Natural killer cell (primary cell): ENCODE measurements around the gene PSD. TPM values are rescaled to one million over a fixed set of nuclear protein-coding genes. Genes with fewer than 3 reads are reported as not detected.

Experiments
- ATAC-seq, 3 donors: fragments of 150-1000 bp in 2 of 3; fragments of 200-7000 bp in 1 of 3; cut with Tn5 transposase; 1 replicate in 1 of 3; 2 replicates in 2 of 3; pipeline ENCODE4 v1.10.0; 2021; ENCODE audit warnings: mild to moderate bottlenecking in 2 of 3, moderate library complexity in 2 of 3
- DNase-seq, 2 donors: peaks; one replicate each; pipeline versions ENCODE4 v3.0.0 to v3.0.0-alpha.2; 2013 to 2021; ENCODE audit warnings: mixed read lengths in 1 of 2
- H3K27ac ChIP-seq: one replicate; pipeline ENCODE4 v1.5.1; 2013; ENCODE audit warnings: mild to moderate bottlenecking, low read length
- H3K27me3 ChIP-seq: one replicate; pipeline ENCODE4 v1.6.1; 2013; ENCODE audit warnings: low read length; ENCODE audit not compliant: control insufficient read depth, insufficient read depth
- H3K36me3 ChIP-seq: one replicate; pipeline ENCODE4 v1.6.1; 2013; ENCODE audit warnings: low read length; ENCODE audit not compliant: control insufficient read depth, insufficient read depth
- H3K4me1 ChIP-seq: one replicate; pipeline ENCODE4 v1.6.1; 2013; ENCODE audit warnings: low read length; ENCODE audit not compliant: control insufficient read depth, insufficient read depth
- H3K4me3 ChIP-seq: one replicate; pipeline ENCODE4 v1.5.1; 2013; ENCODE audit warnings: low read length
- H3K9me3 ChIP-seq: one replicate; pipeline ENCODE4 v1.6.1; 2013; ENCODE audit warnings: low read length; ENCODE audit not compliant: control insufficient read depth, insufficient read depth
- H3K27ac Mint-ChIP-seq, 2 donors: one replicate each; pipeline ENCODE4 v1.8.0; 2022; ENCODE audit warnings: mild to moderate bottlenecking in 2 of 2, mixed read lengths in 2 of 2, moderate library complexity in 1 of 2
- H3K27me3 Mint-ChIP-seq, 2 donors: one replicate each; pipeline ENCODE4 v1.8.0; 2022; ENCODE audit warnings: low read depth in 2 of 2, mixed read lengths in 2 of 2
- H3K36me3 Mint-ChIP-seq: one replicate; pipeline ENCODE4 v1.8.0; 2022; ENCODE audit warnings: mixed read lengths
- H3K4me1 Mint-ChIP-seq, 2 donors: one replicate each; pipeline ENCODE4 v1.8.0; 2022; ENCODE audit warnings: mixed read lengths in 2 of 2
- H3K4me3 Mint-ChIP-seq: one replicate; pipeline ENCODE4 v1.8.0; 2022; ENCODE audit warnings: mild to moderate bottlenecking, moderate library complexity, mixed read lengths
- H3K9me3 Mint-ChIP-seq, 2 donors: one replicate each; pipeline ENCODE4 v1.8.0; 2022; ENCODE audit warnings: mixed read lengths in 2 of 2
- WGBS: methylation state at CpG from one replicate; pipeline ENCODE4 v1.1.7; 2013; ENCODE audit warnings: missing lambda C conversion rate; ENCODE audit not compliant: insufficient coverage; 5-methylcytosine and 5-hydroxymethylcytosine counted together
- intact Hi-C: fragments of 100-400 bp; cut with micrococcal nuclease; formaldehyde crosslinking; loops from one replicate; pipeline ENCODE4 v1.14.2; 2022
- total RNA-seq, 4 donors: library from RNA; stranded (reverse); fragments of 120-200 nt in 1 of 4; gene quantifications; one replicate each; pipeline versions ENCODE4 v1.2.3 to v1.2.4, GENCODE V29; 2013 to 2022
- TF ChIP-seq, protein P1 (sequence below): fragments of 200-600 bp; IDR thresholded peaks from one replicate; pipeline ENCODE4 v1.8.0; 2022; ENCODE audit warnings: antibody characterized with exemption

The PSD gene
- total RNA-seq, 3 donors from 2014 or later (not counting 1 experiment from before 2014, with no cell fraction given) = 1.9 to 2.4 (median 2.1) TPM

GRCh38 chr10:102450124-102450373, 31.5 kb upstream of the PSD start:
- intact Hi-C loops = loop anchor here (1.0 kb wide), 2 partner anchors 11 to 298 kb away; partner anchors contain the start of gene NOLC1
- peak overlapping the region; percentile 95 for H3K4me3 Mint-ChIP-seq
- Histone ChIP-seq H3K27me3 (no peaks in the 10 kb centered on the region), H3K27ac (peak overlapping the region; percentile 90), H3K9me3 (no peaks in the 10 kb centered on the region), H3K4me1 (peaks cover 29% of the 10 kb centered on the region), H3K4me3 (peak overlapping the region; percentile 95), H3K36me3 (peaks cover 5% of the 10 kb centered on the region)
- TF ChIP-seq, protein P1, sequence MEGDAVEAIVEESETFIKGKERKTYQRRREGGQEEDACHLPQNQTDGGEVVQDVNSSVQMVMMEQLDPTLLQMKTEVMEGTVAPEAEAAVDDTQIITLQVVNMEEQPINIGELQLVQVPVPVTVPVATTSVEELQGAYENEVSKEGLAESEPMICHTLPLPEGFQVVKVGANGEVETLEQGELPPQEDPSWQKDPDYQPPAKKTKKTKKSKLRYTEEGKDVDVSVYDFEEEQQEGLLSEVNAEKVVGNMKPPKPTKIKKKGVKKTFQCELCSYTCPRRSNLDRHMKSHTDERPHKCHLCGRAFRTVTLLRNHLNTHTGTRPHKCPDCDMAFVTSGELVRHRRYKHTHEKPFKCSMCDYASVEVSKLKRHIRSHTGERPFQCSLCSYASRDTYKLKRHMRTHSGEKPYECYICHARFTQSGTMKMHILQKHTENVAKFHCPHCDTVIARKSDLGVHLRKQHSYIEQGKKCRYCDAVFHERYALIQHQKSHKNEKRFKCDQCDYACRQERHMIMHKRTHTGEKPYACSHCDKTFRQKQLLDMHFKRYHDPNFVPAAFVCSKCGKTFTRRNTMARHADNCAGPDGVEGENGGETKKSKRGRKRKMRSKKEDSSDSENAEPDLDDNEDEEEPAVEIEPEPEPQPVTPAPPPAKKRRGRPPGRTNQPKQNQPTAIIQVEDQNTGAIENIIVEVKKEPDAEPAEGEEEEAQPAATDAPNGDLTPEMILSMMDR = no peak
- DNase-seq (no peak), ATAC-seq (peak in 1 of 3 donors; percentile 11)
- no peaks in the 10 kb centered on the region for H3K36me3 Mint-ChIP-seq
- H3K4me1 Mint-ChIP-seq = peaks cover 20 to 23% of the 10 kb centered on the region in 2 donors
- WGBS = under 1% methylated on average over 11 of the region's 11 CpGs
- no peaks in the 10 kb centered on the region for H3K9me3 Mint-ChIP-seq
- peak overlapping the region; percentile 88 to 90 for H3K27ac Mint-ChIP-seq
- no peaks in the 10 kb centered on the region for H3K27me3 Mint-ChIP-seq

DNA sequence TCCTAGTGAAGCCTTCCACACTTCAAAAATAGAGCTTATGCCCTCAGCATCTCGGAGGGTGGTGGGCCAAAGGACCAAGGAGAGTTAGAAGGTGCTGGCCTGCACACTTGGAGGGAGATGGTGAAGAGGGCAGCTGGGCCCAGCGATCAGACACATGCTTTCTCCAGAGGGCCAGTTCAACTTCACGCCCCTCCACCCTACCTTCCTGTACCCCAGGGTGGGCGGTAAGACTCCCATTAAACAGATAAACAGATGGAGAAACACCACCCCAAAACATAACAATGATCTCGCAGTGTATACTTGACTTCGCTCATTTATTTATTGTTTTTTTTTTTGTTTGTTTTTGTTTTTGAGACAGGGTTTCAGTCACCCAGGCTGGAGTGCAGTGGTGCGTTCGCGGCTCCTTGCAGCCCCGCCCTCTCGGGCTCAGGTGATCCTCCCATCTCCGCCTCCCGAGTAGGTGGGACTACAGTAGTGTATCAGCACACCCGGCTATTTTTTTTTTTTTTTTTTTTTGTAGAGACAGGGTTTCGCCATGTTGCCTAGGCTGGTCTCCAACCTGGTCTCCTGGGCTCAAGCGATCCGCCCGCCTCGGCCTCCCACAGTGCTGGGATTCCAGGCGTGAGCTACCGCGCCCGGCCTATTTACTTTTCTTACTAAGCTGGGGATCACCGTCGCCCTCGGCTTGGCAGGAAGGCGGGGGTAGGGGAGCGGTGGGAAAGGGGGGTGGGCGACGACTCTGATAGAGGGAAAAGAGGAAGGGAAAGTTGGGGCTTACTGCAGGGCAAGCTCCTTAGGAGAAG, 30.9 kb upstream of the PSD start:
- Mint-ChIP-seq H3K27ac (peak overlapping the region; percentile 88 to 90), H3K27me3 (no peaks in the 10 kb centered on the region), H3K4me3 (peak overlapping the region; percentile 95), H3K36me3 (no peaks in the 10 kb centered on the region), H3K9me3 (no peaks in the 10 kb centered on the region), H3K4me1 (peaks cover 20 to 23% of the 10 kb centered on the region in 2 donors)
- no peaks in the 10 kb centered on the region for H3K27me3 ChIP-seq
- peak overlapping the region; percentile 90 for H3K27ac ChIP-seq
- TF ChIP-seq, protein P1 = no peak
- peaks cover 5% of the 10 kb centered on the region for H3K36me3 ChIP-seq
- H3K4me3 ChIP-seq = peak overlapping the region; percentile 95
- H3K9me3 ChIP-seq = no peaks in the 10 kb centered on the region
- DNase-seq = peak; percentile 74 to 94
- 1% methylated on average over 27 of the region's 30 CpGs for WGBS
- peaks cover 29% of the 10 kb centered on the region for H3K4me1 ChIP-seq
- intact Hi-C loops = loop anchor here (1.0 kb wide), 3 partner anchors 12 to 297 kb away; partner anchors contain the start of genes CUEDC2 and NOLC1
- peak; percentile 70 to 75 (median 73) for ATAC-seq

GRCh38 chr10:102444851-102445250, 26.3 kb upstream of the PSD start:
- H3K36me3 Mint-ChIP-seq = no peaks in the 10 kb centered on the region
- H3K4me3 Mint-ChIP-seq = no peak overlapping the region
- Histone ChIP-seq H3K4me1 (peaks cover 7% of the 10 kb centered on the region), H3K27me3 (no peaks in the 10 kb centered on the region), H3K36me3 (no peaks in the 10 kb centered on the region), H3K4me3 (no peak overlapping the region), H3K9me3 (no peaks in the 10 kb centered on the region), H3K27ac (no peak overlapping the region)
- H3K4me1 Mint-ChIP-seq = peaks cover 8 to 9% of the 10 kb centered on the region in 2 donors
- TF ChIP-seq, protein P1 = no peak
- ATAC-seq (no peak), DNase-seq (no peak)
- intact Hi-C loops = no loop called here
- H3K9me3 Mint-ChIP-seq = no peaks in the 10 kb centered on the region
- no peaks in the 10 kb centered on the region for H3K27me3 Mint-ChIP-seq
- WGBS = no CpG with 5 or more reads among the region's 2 CpGs
- no peak overlapping the region for H3K27ac Mint-ChIP-seq
